ENCODE data around the gene NELFCD.

GRCh38 chr20:59005523-59006166, 24.6 kb downstream of the NELFCD start:
- TF ChIP-seq CTCF (IDR thresholded peaks at IDR 0.05) (no peak), POLR2A (IDR thresholded peaks at IDR 0.05) (no peak), POLR2AphosphoS5 (IDR thresholded peaks at IDR 0.05; ENCODE audit: insufficient read depth in 1 of 2, low read depth in 1 of 2) (no peak)
